Peyer's patch (tissue), 4 donors: ENCODE measurements around the gene COL28A1. TPM values are rescaled to one million over a fixed set of nuclear protein-coding genes. Genes with fewer than 3 reads are reported as not detected.

ENCODE experiments used
- DNase-seq, 3 donors: peaks; one replicate each; pipeline ENCODE4 v3.0.0-alpha.2; 2017 to 2019
- H3K27ac ChIP-seq, 4 donors: fragments of 200-600 bp; sonication (generic); one replicate each; pipeline ENCODE4 v1.5.1; 2016 to 2019
- H3K27me3 ChIP-seq, 2 donors: fragments of 200-600 bp; sonication (generic); one replicate each; pipeline ENCODE4 v1.5.1; 2019
- H3K36me3 ChIP-seq, 3 donors: fragments of 200-600 bp; sonication (generic); one replicate each; pipeline ENCODE4 v1.5.1; 2016 to 2019
- H3K4me1 ChIP-seq, 4 donors: fragments of 200-600 bp; sonication (generic); one replicate each; pipeline ENCODE4 v1.5.1; 2016 to 2019
- H3K4me3 ChIP-seq, 4 donors: fragments of 200-600 bp; sonication (generic); 1 replicate in 3 of 4; 2 replicates in 1 of 4; pipeline ENCODE4 v1.5.1; 2016 to 2019; ENCODE audit warnings: mild to moderate bottlenecking in 1 of 4
- H3K9me3 ChIP-seq, 4 donors: fragments of 200-600 bp; sonication (generic); one replicate each; pipeline ENCODE4 v1.5.1; 2016 to 2019; ENCODE audit warnings: mild to moderate bottlenecking in 1 of 4
- POLR2A ChIP-seq, 2 donors: fragments of 450-650 bp; IDR thresholded peaks; one replicate each; pipeline ENCODE4 v1.5.1; 2017; ENCODE audit warnings: antibody characterized with exemption in 2 of 2, mild to moderate bottlenecking in 2 of 2, moderate library complexity in 2 of 2
- total RNA-seq, 4 donors: library from RNA; depleted of rRNA; stranded (reverse); fragments of >200 nt; gene quantifications; one replicate each; pipeline ENCODE4 v1.1.0, GENCODE V29; 2016
- TF ChIP-seq, protein P1 (sequence below), 6 experiments: fragments of 450-650 bp in 4 of 6; fragments of 200-600 bp in 2 of 6; sonication (generic) in 1 of 6; IDR thresholded peaks; one replicate each; pipeline ENCODE4 v1.5.1; 2017 to 2019; ENCODE audit warnings: antibody characterized with exemption in 6 of 6, mild to moderate bottlenecking in 3 of 6, moderate library complexity in 1 of 6

Gene COL28A1
- total RNA-seq, 4 donors from 2014 or later: 1.4 to 5.8 (median 1.9) TPM

DNA sequence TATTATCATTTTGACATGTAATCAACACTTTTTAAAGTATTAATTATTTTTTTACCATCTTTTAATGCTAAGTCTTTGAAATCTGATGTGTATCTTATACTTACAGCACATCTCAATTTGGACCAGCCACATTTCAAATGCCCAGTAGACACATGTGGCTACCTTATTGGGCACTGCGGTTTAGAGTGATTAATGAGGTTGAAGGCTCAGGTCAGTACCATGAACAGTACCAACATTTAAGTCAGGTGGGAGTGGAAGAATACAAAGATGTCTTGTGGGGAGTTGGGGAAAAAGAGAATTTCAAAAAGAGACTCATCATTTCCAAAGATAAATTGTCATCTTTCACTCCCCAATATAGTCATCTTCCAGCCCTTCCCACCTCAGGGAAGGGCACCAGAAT, 40.5 kb downstream of the COL28A1 start:
- no peaks in the 10 kb centered on the region for H3K9me3 ChIP-seq
- H3K4me3 ChIP-seq: no peak overlapping the region
- no peak overlapping the region for H3K27ac ChIP-seq
- H3K27me3 ChIP-seq: no peaks in the 10 kb centered on the region
- H3K36me3 ChIP-seq: no peaks in the 10 kb centered on the region
- TF ChIP-seq, protein P1, sequence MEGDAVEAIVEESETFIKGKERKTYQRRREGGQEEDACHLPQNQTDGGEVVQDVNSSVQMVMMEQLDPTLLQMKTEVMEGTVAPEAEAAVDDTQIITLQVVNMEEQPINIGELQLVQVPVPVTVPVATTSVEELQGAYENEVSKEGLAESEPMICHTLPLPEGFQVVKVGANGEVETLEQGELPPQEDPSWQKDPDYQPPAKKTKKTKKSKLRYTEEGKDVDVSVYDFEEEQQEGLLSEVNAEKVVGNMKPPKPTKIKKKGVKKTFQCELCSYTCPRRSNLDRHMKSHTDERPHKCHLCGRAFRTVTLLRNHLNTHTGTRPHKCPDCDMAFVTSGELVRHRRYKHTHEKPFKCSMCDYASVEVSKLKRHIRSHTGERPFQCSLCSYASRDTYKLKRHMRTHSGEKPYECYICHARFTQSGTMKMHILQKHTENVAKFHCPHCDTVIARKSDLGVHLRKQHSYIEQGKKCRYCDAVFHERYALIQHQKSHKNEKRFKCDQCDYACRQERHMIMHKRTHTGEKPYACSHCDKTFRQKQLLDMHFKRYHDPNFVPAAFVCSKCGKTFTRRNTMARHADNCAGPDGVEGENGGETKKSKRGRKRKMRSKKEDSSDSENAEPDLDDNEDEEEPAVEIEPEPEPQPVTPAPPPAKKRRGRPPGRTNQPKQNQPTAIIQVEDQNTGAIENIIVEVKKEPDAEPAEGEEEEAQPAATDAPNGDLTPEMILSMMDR (IDR thresholded peaks at IDR 0.05): no peak
- TF ChIP-seq POLR2A (IDR thresholded peaks at IDR 0.05): no peak
- no peak for DNase-seq
- H3K4me1 ChIP-seq: no peaks in the 10 kb centered on the region

DNA sequence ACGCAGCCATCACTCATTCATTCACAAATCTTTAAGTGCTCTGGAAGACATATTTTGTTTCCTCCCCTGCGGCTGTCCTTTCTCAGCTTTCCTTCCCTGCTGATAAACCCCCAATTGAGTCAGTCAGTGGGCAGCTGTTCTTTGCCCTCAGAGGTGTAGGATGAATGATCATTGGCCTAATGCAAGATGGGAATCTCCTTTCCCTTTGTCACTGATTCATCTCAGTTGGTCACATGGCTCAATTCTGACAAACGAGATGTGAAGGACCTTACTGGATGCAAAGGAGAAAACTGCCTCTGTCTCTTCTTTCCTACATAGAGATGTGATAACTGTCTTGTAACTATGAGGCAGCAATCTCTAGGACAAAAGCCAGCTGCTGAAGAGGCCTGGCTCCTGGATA, 44.6 kb downstream of the COL28A1 start:
- H3K9me3 ChIP-seq: peaks cover 0 to 3% (median 0%) of the 10 kb centered on the region in 4 donors
- no peak for DNase-seq
- TF ChIP-seq, protein P1 (IDR thresholded peaks at IDR 0.05): no peak
- TF ChIP-seq POLR2A (IDR thresholded peaks at IDR 0.05): no peak
- H3K4me1 ChIP-seq: no peaks in the 10 kb centered on the region
- no peak overlapping the region for H3K4me3 ChIP-seq
- no peaks in the 10 kb centered on the region for H3K36me3 ChIP-seq
- no peak overlapping the region for H3K27ac ChIP-seq
- no peaks in the 10 kb centered on the region for H3K27me3 ChIP-seq

DNA sequence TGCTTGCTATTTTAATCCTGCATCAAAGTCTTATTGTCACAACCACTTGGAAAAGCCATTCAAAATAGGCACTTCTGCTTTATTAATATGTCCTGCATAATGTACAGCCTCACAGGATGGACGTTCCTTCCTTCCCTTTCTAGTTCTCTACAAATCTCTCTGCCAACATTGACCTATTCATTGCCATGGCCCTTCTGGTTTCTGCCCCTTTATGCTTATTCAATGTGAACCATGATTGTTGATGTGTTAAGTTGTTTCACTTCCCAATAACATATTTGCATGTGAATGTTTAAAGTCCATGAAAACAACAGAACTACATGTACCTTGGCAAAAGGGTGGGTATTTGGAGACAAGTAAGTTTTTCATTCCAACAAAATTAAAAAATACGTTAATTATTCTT, 45.7 kb downstream of the COL28A1 start:
- H3K4me3 ChIP-seq: no peak overlapping the region
- TF ChIP-seq POLR2A (IDR thresholded peaks at IDR 0.05): no peak
- peaks cover 0 to 3% (median 0%) of the 10 kb centered on the region in 4 donors for H3K9me3 ChIP-seq
- H3K27me3 ChIP-seq: no peaks in the 10 kb centered on the region
- H3K4me1 ChIP-seq: no peaks in the 10 kb centered on the region
- no peak overlapping the region for H3K27ac ChIP-seq
- no peak for DNase-seq
- no peaks in the 10 kb centered on the region for H3K36me3 ChIP-seq

DNA sequence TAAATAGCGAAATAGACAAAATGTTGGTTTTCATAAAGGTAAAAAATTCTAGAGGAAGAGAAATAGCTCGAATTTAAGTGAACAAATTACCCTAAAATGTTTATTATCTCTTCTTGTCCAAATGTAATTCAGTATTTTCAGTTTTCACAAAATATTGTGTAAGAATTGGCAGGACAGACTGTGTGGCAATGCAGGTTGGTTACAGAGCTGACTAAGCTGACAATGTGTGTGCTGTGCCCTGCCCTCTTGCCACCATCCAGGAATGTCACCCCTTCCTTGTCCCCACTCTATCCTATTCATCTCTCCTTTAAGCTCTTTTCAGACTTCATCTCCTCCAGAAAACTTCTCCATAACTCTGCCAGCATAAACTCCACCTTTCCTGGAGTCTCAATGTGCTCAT, 46.1 kb downstream of the COL28A1 start:
- Histone ChIP-seq H3K27ac (no peak overlapping the region), H3K4me1 (no peaks in the 10 kb centered on the region), H3K27me3 (no peaks in the 10 kb centered on the region), H3K4me3 (no peak overlapping the region), H3K36me3 (no peaks in the 10 kb centered on the region), H3K9me3 (peaks cover 0 to 3% (median 0%) of the 10 kb centered on the region in 4 donors)
- TF ChIP-seq, protein P1 (IDR thresholded peaks at IDR 0.05): no peak
- TF ChIP-seq POLR2A (IDR thresholded peaks at IDR 0.05): no peak
- no peak for DNase-seq

DNA sequence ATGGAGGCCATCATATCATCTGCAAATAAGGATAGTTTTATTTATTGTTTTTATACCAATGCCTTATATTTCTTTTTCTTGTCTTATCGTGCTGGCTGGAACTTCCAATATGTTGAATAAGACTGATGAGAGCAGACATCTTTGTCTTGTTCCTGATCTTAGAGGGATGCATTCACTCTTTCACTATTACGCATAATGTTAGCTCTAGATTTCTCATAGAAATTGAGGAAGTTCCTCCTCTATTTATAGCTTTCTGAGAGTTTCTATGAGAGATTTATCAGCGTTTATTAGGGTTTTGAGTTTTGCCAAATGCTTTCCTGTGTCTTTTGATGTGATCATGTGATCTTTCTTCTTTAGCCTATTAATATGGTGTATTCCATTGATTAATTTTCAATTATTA, 49.3 kb downstream of the COL28A1 start:
- TF ChIP-seq, protein P1 (IDR thresholded peaks at IDR 0.05): no peak
- TF ChIP-seq POLR2A (IDR thresholded peaks at IDR 0.05): no peak
- Histone ChIP-seq H3K4me3 (no peak overlapping the region), H3K9me3 (peaks cover 0 to 3% (median 0%) of the 10 kb centered on the region in 4 donors), H3K27me3 (no peaks in the 10 kb centered on the region), H3K4me1 (no peaks in the 10 kb centered on the region), H3K27ac (no peak overlapping the region), H3K36me3 (no peaks in the 10 kb centered on the region)
- DNase-seq: no peak

DNA sequence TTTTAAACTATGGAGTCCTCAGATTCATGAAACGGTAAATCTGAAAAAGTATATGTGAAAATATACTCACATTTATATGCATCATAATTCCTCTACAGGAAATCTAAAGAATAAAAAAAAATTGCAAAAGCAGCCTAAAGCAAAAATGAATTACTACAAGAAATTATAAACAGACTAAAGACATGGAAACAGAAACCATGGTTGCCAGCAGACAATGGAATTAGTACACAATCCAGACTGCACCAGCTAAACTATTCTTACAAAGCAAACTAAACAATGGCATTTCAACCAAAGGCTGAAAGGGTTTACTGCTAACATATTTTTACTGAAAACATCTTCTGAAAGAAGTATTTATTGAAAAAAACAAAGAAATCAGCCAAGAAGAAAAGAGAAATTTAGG, 51.6 kb downstream of the COL28A1 start:
- Histone ChIP-seq H3K36me3 (no peaks in the 10 kb centered on the region), H3K4me3 (no peak overlapping the region), H3K27ac (no peak overlapping the region), H3K27me3 (no peaks in the 10 kb centered on the region), H3K4me1 (no peaks in the 10 kb centered on the region), H3K9me3 (peaks cover 0 to 3% (median 0%) of the 10 kb centered on the region in 4 donors)
- DNase-seq: no peak
- TF ChIP-seq, protein P1 (IDR thresholded peaks at IDR 0.05): no peak
- TF ChIP-seq POLR2A (IDR thresholded peaks at IDR 0.05): no peak
